GM19193 (cell line): Measurements from ENCODE around the gene FANCC.

Experiments used
- POLR2A ChIP-seq: IDR thresholded peaks from 4 replicates; pipeline ENCODE4 v1.6.1; 2011; ENCODE audit not compliant: insufficient read depth, insufficient read length; ENCODE audit errors: extremely low read depth

Gene FANCC

DNA sequence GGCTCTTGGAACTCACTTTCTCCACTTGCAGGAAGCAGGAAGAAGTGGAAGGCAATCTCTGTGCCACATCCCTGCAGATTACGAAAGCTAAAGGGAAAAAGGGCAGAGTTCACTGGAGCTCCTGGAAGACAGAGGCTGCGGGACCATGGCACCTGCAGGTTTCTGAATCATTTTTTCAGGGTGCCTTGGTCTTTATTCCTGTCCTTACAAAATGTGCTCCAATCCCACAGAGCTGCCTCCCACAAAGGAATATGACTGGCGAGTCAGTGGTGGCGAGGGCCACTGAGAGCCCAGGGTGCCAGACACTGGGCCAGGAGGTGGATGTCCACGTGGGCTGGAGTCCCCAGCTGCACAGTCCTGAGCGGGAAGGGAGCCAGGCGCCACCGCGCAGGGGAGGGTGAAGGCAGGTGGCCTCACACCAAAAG, 183.0 kb downstream of the FANCC start:
- no peak for TF ChIP-seq POLR2A

DNA sequence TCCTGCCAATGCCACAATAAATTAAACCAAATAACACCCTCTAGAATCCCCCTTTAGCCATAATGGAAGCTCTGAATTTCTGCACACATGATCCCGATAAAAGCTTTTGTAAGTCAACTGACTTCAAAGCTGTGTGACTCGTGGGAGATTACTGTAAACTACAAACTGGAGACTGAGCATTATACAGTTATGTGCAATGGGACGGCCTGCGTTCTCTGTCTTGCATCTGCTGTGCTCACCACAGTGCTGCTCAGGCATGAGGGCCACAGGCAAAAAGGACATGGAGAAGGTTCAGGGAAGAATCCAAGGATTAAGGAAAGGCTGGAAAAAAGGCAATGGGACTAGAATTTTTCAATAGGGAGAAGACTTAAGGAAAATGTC, 184.2 kb downstream of the FANCC start:
- TF ChIP-seq POLR2A: no peak

DNA sequence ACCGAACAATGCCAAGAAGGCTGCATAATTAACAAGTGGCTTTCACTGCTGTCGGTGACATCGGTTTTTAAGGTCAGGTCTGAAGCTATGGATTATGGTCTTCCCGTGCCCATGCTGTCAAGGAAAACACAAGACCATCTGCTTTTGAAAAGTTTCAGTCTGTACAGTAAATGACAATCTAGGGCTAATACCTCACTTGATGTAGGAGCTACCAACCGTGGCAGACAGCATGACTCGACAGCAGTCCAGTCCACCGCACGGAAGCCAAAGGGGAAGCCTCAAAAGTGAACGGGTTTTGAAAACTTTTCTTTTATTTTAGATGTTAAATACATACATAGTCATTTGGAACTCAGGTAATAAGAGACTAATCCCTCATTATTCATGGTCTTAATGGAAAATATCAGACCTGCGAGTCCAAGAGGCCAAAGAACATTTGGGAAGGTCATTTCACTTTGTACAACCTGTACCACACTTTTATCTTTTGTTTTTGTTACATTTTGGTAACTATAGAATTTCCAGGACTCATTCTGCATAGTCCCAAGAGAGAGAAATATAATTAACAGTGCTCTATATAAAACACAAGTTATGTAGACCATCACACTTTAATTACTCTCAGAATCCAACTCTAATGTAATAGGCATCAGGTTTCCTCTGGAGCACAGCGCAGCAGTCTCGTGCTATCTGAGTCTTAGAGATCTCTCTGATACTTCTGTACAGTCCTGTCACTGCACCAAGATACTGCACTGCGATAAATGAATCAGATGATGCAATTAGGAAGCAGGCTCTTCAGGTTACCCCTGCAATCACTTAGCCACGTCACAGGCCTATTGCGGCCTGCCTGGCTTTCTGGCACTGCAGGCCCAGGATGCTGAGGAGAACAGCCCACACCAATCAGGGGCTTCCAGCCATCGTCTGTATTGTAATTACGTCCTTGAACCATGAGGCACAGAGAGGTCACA, 184.9 kb downstream of the FANCC start:
- no peak for TF ChIP-seq POLR2A

- TF ChIP-seq POLR2A: no peak
These were observed 186.2 kb downstream of the FANCC start for GRCh38 chr9:95131023-95131943.

- no peak for TF ChIP-seq POLR2A
These were observed 187.0 kb downstream of the FANCC start for GRCh38 chr9:95130484-95130883.

DNA sequence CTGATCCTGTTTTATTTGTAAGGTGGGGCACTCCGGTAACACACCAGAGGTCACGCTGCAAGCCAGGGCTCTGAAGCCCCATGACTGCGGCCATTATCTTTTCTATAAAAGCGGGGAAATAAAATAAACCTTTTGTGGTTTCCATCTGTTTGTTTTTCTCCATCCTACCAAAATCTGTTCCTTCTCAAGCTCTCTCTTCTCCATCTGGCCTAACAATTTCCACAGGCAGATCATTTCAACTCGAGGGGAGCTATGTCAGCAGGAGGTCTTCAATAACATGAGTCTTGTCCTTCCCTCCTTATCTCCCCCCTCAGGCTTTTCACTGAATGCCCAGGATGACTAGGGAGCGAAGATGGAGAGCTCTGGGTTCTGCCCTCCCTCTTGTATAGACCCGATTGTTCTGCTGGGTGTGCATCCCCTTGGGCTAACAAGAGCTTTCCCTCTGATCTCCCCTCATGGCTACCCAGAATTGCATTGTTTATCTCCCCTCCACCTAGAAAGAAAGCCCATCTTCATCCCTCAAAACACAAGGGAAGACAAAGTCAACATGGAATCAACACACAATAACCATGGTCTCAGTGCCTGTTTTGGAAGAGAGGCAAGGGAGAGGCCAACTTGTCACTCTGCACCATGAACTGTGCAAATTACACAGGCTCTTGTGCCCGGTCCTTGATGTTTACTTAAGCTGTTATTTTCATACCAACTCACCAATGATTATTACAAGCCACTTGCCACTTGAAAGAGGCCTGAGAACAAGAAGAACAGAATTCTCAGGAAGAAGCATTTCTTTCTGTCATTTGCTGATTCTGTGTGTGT, 187.8 kb downstream of the FANCC start:
- no peak for TF ChIP-seq POLR2A

DNA sequence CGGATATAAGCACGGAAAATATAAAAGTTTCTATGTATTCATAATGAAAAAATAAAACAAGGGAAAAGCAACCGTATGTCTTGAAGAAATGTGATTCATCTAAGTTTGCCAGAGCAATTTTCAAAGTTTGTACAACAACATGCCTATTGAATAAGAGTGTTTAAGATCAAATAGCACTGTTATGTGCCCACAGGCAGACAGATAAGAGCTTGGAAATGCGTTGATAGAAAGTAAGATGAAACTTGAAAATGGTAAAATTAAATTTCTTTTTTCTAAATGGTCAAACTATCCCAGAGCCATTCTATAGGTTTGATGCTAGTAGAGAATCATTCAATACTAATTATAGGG, 189.4 kb downstream of the FANCC start:
- TF ChIP-seq POLR2A: no peak

GRCh38 chr9:95127249-95128176, 190.0 kb downstream of the FANCC start:
- TF ChIP-seq POLR2A: no peak

DNA sequence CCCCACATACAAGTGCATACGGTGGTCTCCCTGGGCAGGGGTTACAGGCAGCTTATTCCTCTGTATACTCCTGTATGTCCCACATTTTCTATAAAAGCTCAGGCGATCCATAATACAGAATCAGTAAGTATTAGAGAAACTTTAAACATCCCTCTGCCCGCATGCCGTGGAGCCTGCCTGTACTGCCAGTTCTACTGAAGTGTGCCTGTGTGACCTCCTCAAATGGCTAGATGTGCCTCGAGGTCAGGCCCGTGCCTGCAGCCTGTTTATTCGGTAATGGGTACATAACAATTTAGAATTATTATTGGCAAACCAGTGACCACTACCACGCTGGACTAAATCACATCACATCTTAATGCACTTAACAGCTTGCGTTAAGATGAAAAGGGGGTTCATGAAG, 190.8 kb downstream of the FANCC start:
- no peak for TF ChIP-seq POLR2A

DNA sequence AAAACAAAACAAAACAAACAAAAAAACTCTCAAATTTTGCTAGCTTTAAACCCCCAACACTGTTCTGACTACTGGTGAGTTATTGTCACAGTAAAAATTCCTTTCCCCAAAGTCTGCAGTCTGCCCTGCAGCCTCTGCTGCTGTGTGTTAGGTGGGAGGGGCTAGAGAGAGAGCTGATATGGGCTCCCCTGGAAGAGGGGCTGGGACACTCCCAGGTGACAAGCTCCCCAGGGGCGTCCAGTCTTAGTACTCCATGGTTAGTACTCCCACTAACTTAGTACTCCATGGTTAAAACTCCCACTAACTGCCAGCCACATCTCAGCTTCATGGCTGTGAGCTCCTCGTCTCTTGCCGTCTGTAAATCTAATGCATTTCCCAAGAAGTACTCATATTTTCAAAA, 191.9 kb downstream of the FANCC start:
- no peak for TF ChIP-seq POLR2A

DNA sequence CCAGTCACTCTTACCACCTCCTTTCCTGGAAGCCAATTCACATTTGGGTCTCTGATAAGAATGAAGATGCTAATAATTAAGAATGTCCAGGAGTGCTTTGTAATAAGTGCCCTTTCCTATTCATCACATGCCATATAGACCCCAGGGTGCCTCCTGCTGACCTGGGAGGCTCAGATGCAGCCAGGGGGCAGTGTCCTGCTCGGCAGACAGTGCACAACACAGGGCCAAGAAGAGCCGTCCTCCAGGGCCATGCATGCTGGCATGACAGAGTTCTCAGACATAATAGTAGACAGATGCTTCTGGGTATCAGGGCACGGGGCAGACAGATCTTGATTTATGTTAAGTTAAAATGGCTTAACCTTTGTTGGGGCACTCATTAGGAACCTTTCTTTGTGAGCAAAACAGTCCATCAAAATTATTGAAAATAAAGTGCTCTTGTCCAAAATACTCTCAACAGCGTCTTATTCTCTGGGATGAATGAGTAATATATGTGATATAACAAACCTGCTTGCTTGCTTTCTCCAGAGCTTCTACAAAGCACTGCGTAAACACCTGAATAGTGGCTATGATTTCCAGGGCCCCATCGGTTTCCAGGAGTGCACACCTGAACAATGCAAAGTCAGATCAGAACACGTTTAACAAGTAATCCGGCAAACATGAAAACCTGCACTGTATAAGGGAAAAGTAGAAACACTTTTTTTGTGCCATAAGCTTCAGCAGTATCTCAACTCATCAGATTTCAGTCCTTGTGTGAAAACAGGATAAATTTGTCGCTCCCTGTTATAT, 192.7 kb downstream of the FANCC start:
- no peak for TF ChIP-seq POLR2A

DNA sequence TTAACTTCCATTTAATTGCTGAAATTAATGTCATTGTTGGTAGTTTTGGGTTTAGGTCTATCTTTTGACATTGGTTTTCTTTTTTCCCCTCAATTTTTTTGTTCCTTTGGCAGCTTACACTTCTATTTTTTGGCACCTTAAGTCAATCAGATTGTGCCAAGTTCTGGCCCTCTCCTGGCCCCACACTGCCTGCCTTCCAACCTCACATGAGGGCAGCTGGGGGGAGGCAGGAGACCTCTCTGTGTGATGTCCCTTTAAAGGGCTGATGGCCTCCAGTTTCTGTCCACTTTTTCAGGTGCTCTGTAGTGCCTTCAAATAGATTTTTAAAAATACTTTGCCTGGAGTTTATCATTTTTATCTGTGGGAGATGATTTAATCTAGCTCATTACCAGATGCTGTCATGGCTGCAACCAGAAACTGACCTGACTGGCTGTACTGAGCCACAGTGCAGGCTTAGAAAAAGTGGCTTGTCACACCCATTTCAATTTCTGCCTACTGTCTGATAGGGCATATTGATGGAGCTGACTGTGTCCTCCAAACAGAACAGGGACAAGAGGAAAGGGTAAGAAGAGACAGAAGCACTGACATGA, 196.6 kb downstream of the FANCC start:
- no peak for TF ChIP-seq POLR2A

GRCh38 chr9:95118596-95118995, 198.9 kb downstream of the FANCC start:
- no peak for TF ChIP-seq POLR2A

GRCh38 chr9:95116808-95117204, 200.7 kb downstream of the FANCC start:
- TF ChIP-seq POLR2A: no peak
